Mononuclear cell (primary cell): ENCODE results near the gene SHOX. TPM values are rescaled to one million over a fixed set of nuclear protein-coding genes. Genes with fewer than 3 reads are reported as not detected.
"Not testable (repeated sequence)": the region's sequence is repeated elsewhere in the genome, so short reads cannot be mapped to it uniquely, and the experiment has no call there.

ENCODE experiments used
- H3K27me3 ChIP-seq: 2 replicates; pipeline ENCODE4 v1.6.0; 2011; ENCODE audit warnings: low read length, control low read depth; ENCODE audit not compliant: insufficient read depth
- H3K4me1 ChIP-seq: 2 replicates; pipeline ENCODE4 v1.5.1; 2011; ENCODE audit warnings: mild to moderate bottlenecking, low read length, control low read depth; ENCODE audit not compliant: insufficient read depth
- H3K4me3 ChIP-seq: 2 replicates; pipeline ENCODE4 v1.5.1; 2011; ENCODE audit warnings: mild to moderate bottlenecking, low read length, moderate library complexity
- H3K9me3 ChIP-seq: 2 replicates; pipeline ENCODE4 v1.5.1; 2011; ENCODE audit warnings: low read depth, mild to moderate bottlenecking, control low read depth, low read length
- total RNA-seq: library from RNA; depleted of rRNA; stranded (reverse); fragments of >200 nt; gene quantifications from one replicate; pipeline ENCODE4 v1.2.3, GENCODE V29; 2012

The SHOX gene
- total RNA-seq, 1 donor = not detected

- no peaks in the 10 kb centered on the region for H3K4me1 ChIP-seq
- H3K27me3 ChIP-seq = peaks cover 12% of the 10 kb centered on the region
- H3K4me3 ChIP-seq = no peak overlapping the region
- no peaks in the 10 kb centered on the region for H3K9me3 ChIP-seq
Observed at GRCh38 chrX:617891-618290, 12.7 kb upstream of the SHOX start.

GRCh38 chrX:618304-618703 lies 12.3 kb upstream of the SHOX start:
- H3K4me1 ChIP-seq, H3K9me3 ChIP-seq, H3K4me3 ChIP-seq: not testable (repeated sequence)
- H3K27me3 ChIP-seq = peaks cover 12% of the 10 kb centered on the region

- no peak overlapping the region for H3K4me3 ChIP-seq
- H3K4me1 ChIP-seq = no peaks in the 10 kb centered on the region
- peaks cover 12% of the 10 kb centered on the region for H3K27me3 ChIP-seq
- no peaks in the 10 kb centered on the region for H3K9me3 ChIP-seq
Observed at GRCh38 chrX:618761-619450, 11.7 kb upstream of the SHOX start.

GRCh38 chrX:619451-619811 lies 11.2 kb upstream of the SHOX start:
- H3K4me1 ChIP-seq = no peaks in the 10 kb centered on the region
- H3K27me3 ChIP-seq = peaks cover 12% of the 10 kb centered on the region
- no peaks in the 10 kb centered on the region for H3K9me3 ChIP-seq
- no peak overlapping the region for H3K4me3 ChIP-seq

- Histone ChIP-seq H3K4me1 (no peaks in the 10 kb centered on the region), H3K4me3 (no peak overlapping the region), H3K27me3 (peaks cover 12% of the 10 kb centered on the region), H3K9me3 (no peaks in the 10 kb centered on the region)
Observed at GRCh38 chrX:619812-620531, 10.6 kb upstream of the SHOX start.

DNA sequence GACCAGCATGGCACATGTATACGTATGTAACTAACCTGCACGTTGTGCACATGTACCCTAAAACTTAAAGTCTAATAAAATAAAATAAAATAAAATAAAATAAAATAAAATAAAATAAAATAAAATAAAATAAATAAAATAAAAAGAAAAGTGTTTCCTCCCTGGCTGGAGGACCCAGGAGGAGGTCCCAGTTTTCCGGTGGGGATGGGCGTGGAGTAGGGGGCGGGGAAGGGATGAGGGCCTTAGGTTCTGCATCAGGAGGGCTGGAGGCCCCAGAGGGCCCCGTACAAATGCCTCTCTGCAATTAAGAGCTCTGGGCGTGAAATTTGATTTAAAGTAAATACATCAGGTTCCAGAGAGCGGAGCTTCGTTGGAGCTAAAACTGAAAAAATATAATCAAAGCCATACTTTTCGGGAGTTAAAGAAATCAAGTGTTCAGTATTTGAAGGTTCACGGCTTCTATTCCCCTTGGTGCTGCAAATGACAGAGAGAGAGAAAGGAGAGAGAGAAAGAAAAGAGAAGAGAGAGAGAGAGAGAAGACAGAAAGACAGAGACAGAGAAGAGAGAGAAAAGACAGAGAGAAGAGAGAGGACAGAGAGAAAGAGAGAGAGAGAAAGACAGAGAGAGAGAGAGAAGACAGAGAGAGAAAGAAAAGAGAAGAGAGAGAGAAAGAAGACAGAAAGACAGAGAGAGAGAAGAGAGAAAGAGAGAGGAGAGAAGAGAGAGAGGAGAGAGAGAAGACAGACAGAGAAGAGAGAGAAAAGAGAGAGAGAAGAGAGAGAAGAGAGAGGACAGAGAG lies 8.7 kb upstream of the SHOX start:
- no peak overlapping the region for H3K4me3 ChIP-seq
- no peaks in the 10 kb centered on the region for H3K4me1 ChIP-seq
- H3K27me3 ChIP-seq = peaks cover 16% of the 10 kb centered on the region

DNA sequence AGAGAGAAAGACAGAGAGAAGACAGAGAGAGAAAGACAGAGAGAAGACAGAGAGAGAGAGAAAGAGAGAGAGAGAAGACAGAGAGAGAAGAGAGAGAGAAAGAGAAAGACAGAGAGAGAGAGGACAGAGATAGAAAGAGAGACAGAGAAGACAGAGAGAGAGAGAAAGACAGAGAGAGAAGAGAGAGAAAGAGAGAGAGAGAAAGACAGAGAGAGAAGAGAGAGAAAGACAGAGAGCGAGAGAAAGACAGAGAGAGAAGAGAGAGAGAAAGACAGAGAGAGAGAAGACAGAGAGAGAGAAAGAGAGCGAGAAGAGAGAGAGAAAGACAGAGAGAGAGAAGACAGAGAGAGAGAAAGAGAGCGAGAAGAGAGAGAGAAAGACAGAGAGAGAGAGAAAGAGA lies 7.8 kb upstream of the SHOX start:
- H3K27me3 ChIP-seq = peaks cover 23% of the 10 kb centered on the region
- H3K4me3 ChIP-seq, H3K4me1 ChIP-seq, H3K9me3 ChIP-seq: not testable (repeated sequence)

More for the DNA sequence above, 8.7 kb upstream of the SHOX start:
- H3K9me3 ChIP-seq = no peaks in the 10 kb centered on the region

- H3K9me3 ChIP-seq = no peaks in the 10 kb centered on the region
- peaks cover 24% of the 10 kb centered on the region for H3K27me3 ChIP-seq
- H3K4me3 ChIP-seq = no peak overlapping the region
- H3K4me1 ChIP-seq = no peaks in the 10 kb centered on the region
Observed at GRCh38 chrX:623268-623598, 7.4 kb upstream of the SHOX start.

GRCh38 chrX:623599-624315 lies 6.8 kb upstream of the SHOX start:
- Histone ChIP-seq H3K27me3 (peaks cover 24% of the 10 kb centered on the region), H3K4me3 (no peak overlapping the region), H3K4me1 (no peaks in the 10 kb centered on the region), H3K9me3 (no peaks in the 10 kb centered on the region)

GRCh38 chrX:625137-625691 lies 5.4 kb upstream of the SHOX start:
- Histone ChIP-seq H3K4me1 (no peaks in the 10 kb centered on the region), H3K9me3 (no peaks in the 10 kb centered on the region), H3K27me3 (peaks cover 32% of the 10 kb centered on the region), H3K4me3 (no peak overlapping the region)

DNA sequence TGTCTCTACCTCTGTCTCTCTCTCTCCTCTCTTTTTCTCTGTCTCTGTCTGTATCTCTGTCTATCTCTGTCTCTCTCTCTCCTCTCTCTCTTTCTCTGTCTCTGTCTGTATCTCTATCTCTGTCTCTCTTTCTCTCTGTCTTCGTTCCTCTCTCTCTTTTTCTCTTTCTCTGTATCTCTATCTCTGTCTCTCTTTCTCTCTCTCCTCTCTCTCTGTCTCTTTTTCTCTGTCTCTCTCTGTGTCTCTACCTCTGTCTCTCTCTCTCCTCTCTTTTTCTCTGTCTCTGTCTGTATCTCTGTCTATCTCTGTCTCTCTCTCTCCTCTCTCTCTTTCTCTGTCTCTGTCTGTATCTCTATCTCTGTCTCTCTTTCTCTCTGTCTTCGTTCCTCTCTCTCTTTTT lies 4.5 kb upstream of the SHOX start:
- not testable (repeated sequence) for H3K4me3 ChIP-seq, H3K4me1 ChIP-seq, H3K9me3 ChIP-seq
- peaks cover 34% of the 10 kb centered on the region for H3K27me3 ChIP-seq

DNA sequence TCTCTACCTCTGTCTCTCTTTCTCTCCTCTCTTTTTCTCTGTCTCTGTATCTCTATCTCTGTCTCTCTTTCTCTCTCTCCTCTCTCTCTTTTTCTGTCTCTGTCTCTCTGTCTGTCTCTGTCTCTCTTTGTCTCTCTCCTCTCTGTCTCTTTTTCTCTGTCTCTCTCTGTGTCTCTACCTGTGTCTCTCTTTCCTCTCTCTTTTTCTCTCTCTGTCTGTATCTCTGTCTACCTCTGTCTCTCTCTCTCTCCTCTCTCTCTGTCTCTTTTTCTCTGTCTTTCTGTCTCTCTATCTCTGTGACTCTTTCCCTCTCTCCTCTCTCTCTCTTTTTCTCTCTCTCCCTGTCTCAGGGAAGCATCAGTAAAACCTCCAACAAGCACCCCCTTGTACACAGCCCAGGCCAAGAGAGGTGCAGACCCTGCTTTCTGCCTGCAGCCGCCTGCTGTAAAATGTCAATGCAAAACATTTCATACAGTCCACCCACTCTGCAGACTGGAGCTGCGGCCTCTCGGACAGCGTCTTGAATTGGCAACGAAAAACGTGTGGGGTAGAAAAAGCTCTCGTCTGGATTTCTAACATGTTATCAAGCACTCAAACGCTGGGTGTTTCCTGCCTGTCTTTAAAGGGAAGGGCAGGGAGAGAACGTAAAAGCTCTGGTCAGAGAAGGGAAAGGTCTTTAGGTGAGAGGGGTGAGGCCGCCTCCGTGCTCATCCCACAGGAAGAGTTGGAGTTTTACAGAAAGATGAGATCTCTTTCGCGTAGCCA lies 3.7 kb upstream of the SHOX start:
- H3K4me3 ChIP-seq = no peak overlapping the region
- no peaks in the 10 kb centered on the region for H3K9me3 ChIP-seq
- H3K4me1 ChIP-seq = no peaks in the 10 kb centered on the region
- H3K27me3 ChIP-seq = peaks cover 33% of the 10 kb centered on the region

DNA sequence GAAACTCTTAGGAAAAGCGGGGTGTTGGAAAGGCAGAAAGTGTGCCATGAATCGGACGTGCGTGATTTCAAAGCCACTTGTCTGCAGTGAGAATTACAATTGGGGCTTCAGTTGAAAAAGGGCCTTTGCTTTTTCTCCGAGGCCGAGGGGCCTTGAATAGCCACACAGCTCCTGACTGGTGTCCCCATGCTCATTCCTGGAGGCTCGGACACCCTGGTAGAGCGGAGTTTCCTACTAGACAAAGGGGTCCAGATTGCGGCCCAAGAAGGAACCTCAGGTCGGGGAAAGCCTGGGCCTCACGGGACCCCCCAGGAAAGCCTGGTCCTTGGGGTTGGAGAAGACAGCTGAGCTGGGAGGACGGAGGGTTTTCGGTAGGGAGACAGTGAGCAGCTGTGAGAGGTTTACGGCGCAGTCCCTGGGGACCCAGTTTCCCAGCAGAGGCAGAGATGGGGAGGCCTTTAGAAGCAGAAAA lies 3.0 kb upstream of the SHOX start:
- H3K27me3 ChIP-seq = peaks cover 36% of the 10 kb centered on the region
- no peaks in the 10 kb centered on the region for H3K9me3 ChIP-seq
- H3K4me3 ChIP-seq = no peak overlapping the region
- H3K4me1 ChIP-seq = no peaks in the 10 kb centered on the region

DNA sequence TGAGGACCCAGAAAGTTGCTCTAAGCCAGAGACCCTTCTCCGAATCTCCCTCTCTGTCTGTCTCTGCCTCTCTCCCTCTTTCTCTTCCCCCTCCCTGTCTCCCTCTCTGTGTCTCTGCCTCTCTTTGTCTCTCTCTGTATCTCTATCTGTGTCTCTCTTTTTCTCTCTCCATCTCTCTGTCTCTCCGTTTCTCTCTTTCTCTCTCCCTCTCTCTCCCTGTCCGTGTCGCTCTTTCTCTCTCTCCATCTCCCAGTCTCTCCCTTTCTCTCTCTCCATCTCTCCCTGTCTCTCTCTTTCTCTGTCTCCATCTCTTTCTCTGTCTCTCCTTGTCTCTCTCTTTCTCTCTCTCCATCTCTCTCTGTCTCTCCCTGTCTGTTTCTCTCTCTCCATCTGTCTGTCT lies 2.6 kb upstream of the SHOX start:
- H3K27me3 ChIP-seq = peaks cover 41% of the 10 kb centered on the region
- H3K4me3 ChIP-seq = no peak overlapping the region
- no peaks in the 10 kb centered on the region for H3K9me3 ChIP-seq
- H3K4me1 ChIP-seq = no peaks in the 10 kb centered on the region
